Prostate gland (tissue), 2 donors: Measurements from ENCODE around the gene SHC4.

ENCODE experiments used
- POLR2A ChIP-seq: fragments of 450-650 bp; IDR thresholded peaks from one replicate; pipeline ENCODE4 v1.6.1; 2016; ENCODE audit warnings: antibody characterized with exemption, mild to moderate bottlenecking
- TF ChIP-seq, protein P1 (sequence below), 4 experiments: fragments of 200-600 bp in 2 of 4; fragments of 450-650 bp in 2 of 4; sonication (generic) in 2 of 4; IDR thresholded peaks; 1 replicate in 3 of 4; 2 replicates in 1 of 4; pipeline ENCODE4 v1.5.1; 2016 to 2019; ENCODE audit warnings: antibody characterized with exemption in 4 of 4, mild to moderate bottlenecking in 2 of 4, moderate library complexity in 2 of 4

DNA sequence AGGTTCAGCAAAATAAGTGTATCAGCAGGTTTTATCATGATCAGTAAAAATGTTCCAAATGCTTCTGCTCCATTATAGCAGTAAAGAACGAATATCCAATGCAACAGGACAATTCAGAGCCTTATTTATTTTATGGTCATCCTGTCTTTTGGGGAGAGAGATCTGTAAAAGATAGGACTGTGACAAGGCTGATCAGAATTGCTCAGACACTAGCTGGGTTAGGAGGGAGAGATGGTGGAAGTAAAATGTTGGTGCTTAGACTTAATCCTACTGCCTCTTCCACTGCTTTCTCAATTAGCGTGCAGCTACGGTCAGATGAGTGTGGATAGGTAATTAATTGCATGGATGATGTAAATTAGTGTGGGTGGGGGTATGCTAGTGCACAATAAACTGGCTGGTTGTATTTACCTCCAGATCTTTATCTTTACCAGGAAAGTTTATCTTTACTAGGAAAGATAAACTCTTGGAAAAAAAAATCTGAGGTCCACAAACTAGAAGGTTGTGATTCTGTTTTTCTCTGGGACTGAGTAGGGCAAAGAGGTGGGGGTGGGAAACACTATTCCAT is 83.6 kb downstream of the SHC4 start:
- TF ChIP-seq, protein P1, sequence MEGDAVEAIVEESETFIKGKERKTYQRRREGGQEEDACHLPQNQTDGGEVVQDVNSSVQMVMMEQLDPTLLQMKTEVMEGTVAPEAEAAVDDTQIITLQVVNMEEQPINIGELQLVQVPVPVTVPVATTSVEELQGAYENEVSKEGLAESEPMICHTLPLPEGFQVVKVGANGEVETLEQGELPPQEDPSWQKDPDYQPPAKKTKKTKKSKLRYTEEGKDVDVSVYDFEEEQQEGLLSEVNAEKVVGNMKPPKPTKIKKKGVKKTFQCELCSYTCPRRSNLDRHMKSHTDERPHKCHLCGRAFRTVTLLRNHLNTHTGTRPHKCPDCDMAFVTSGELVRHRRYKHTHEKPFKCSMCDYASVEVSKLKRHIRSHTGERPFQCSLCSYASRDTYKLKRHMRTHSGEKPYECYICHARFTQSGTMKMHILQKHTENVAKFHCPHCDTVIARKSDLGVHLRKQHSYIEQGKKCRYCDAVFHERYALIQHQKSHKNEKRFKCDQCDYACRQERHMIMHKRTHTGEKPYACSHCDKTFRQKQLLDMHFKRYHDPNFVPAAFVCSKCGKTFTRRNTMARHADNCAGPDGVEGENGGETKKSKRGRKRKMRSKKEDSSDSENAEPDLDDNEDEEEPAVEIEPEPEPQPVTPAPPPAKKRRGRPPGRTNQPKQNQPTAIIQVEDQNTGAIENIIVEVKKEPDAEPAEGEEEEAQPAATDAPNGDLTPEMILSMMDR (IDR thresholded peaks at IDR 0.05), result no peak
- TF ChIP-seq POLR2A, result no peak
